Cerebellar cortex (tissue), 1 donor: Measurements from ENCODE around the gene EPS8L2.
A peak's percentile ranks its signal among the peaks of the same experiment; 100 is the strongest.
"Not testable (repeated sequence)": the region's sequence is repeated elsewhere in the genome, so short reads cannot be mapped to it uniquely, and the experiment has no call there.

Experiments used
- DNase-seq: peaks from one replicate; pipeline ENCODE4 v3.0.0-alpha.2; 2015; ENCODE audit warnings: low spot score

The EPS8L2 gene

GRCh38 chr11:690244-690643, 15.8 kb upstream of the EPS8L2 start:
- DNase-seq = not testable (repeated sequence)

- peak; percentile 43 for DNase-seq
Measured at GRCh38 chr11:690738-691633, 15.0 kb upstream of the EPS8L2 start.

- peak; percentile 44 for DNase-seq
Measured at GRCh38 chr11:691710-692590, 14.1 kb upstream of the EPS8L2 start.

GRCh38 chr11:692824-693414, 13.1 kb upstream of the EPS8L2 start:
- peak; percentile 44 for DNase-seq

- DNase-seq = peak; percentile 32
Measured at GRCh38 chr11:693415-693831, 12.6 kb upstream of the EPS8L2 start.

- DNase-seq = no peak
Measured at GRCh38 chr11:693887-694562, 12.0 kb upstream of the EPS8L2 start.

- peak; percentile 94 for DNase-seq
Measured at GRCh38 chr11:694563-695287, 11.3 kb upstream of the EPS8L2 start, which contains the start of gene DEAF1. Gene DEAF1, minus strand, starts transcription at chr11:695222. Its CDS starts 175 bp downstream, at chr11:695047.

GRCh38 chr11:695288-695537, 10.8 kb upstream of the EPS8L2 start:
- no peak for DNase-seq

GRCh38 chr11:695538-696248, 10.3 kb upstream of the EPS8L2 start, which contains the start of gene TMEM80:
Gene TMEM80, plus strand, starts transcription at chr11:695816. Its CDS starts 12 bp downstream, at chr11:695828.
- DNase-seq = peak; percentile 96

GRCh38 chr11:696955-697491, 9.0 kb upstream of the EPS8L2 start:
- DNase-seq = peak; percentile 44

GRCh38 chr11:697811-698311, 8.2 kb upstream of the EPS8L2 start:
- peak; percentile 63 for DNase-seq

- peak; percentile 75 for DNase-seq
Measured at GRCh38 chr11:698493-699115, 7.4 kb upstream of the EPS8L2 start.

GRCh38 chr11:699116-699508, 6.9 kb upstream of the EPS8L2 start:
- no peak for DNase-seq

GRCh38 chr11:699753-700152, 6.3 kb upstream of the EPS8L2 start:
- DNase-seq = no peak

- DNase-seq = no peak
Measured at GRCh38 chr11:701741-702461, 4.1 kb upstream of the EPS8L2 start.

GRCh38 chr11:702462-703461, 3.3 kb upstream of the EPS8L2 start:
- peak; percentile 46 for DNase-seq

GRCh38 chr11:703506-703905, 2.5 kb upstream of the EPS8L2 start:
- no peak for DNase-seq

GRCh38 chr11:704228-704674, 1.8 kb upstream of the EPS8L2 start:
- DNase-seq = no peak
